GM04503 (cell line): ENCODE results near the gene MT1X.
"Not testable (repeated sequence)": the region's sequence is repeated elsewhere in the genome, so short reads cannot be mapped to it uniquely, and the experiment has no call there.

Experiments
- DNase-seq: peaks from one replicate; pipeline ENCODE4 v3.0.0-alpha.2; 2012; ENCODE audit warnings: low read depth

MT1X gene

GRCh38 chr16:56653218-56653617, 29.1 kb upstream of the MT1X start:
- no peak for DNase-seq

DNA sequence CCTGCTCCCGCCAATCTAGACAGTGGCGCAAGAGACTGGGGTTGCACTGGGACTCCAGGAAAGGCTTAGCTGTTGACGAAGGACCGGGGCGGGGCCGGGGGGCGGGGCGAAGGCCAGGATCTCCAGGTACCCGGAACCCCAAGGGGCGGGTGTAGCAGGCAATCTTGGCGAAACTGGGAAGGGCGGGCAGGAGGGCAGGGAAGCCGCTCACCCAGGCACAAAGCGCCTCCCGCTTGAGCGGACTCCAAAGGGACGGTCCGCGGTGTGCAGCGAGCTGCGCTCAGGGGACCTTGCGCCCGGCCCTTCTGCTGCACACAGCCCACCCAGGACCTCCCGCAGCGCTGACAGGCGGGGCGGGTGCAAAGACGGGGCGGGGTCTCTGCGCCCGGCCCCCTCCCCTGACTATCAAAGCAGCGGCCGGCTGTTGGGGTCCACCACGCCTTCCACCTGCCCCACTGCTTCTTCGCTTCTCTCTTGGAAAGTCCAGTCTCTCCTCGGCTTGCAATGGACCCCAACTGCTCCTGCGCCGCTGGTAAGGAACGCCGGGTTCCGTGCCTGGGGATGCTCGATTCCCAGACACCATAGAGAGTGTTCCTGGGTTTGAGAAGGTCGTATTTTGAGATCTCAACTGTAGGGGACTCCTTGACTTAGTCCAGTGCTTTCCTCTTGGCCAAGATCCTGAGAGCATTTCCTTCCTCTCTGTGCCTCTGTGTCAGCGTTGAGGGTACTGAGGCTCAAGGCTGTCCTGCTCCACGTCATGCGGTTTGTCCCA, 24.5 kb upstream of the MT1X start, which contains the start of gene MT1F:
MT1F (plus strand) TSS at position 405 of the 772 bp plus-strand sequence; CDS start at position 505, 100 bp downstream.
- no peak for DNase-seq

DNA sequence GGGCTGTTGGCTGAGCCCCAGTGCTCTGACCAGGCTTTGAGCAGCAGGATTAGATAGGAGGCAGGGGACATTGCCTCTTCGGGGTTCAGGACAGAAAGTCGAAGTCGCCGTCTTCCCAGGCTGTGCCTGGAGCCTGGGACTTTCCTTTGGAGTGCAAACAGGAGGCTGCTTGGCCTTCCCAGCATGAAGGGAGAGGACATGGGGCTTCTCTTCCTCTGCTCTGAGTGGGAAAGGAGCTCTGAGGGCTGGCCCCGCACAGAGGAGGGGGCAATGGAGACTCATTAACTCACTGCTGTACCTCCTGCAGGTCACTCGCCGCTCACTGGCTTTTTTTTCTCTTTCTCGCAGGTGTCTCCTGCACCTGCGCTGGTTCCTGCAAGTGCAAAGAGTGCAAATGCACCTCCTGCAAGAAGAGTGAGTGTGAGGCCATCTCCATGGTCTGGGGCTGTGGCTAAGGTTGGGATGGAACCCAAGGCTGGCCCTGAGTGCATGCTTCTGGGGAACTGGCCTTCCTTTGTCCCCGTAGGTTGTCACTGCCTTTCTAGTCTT, 23.9 kb upstream of the MT1X start:
- no peak for DNase-seq

DNA sequence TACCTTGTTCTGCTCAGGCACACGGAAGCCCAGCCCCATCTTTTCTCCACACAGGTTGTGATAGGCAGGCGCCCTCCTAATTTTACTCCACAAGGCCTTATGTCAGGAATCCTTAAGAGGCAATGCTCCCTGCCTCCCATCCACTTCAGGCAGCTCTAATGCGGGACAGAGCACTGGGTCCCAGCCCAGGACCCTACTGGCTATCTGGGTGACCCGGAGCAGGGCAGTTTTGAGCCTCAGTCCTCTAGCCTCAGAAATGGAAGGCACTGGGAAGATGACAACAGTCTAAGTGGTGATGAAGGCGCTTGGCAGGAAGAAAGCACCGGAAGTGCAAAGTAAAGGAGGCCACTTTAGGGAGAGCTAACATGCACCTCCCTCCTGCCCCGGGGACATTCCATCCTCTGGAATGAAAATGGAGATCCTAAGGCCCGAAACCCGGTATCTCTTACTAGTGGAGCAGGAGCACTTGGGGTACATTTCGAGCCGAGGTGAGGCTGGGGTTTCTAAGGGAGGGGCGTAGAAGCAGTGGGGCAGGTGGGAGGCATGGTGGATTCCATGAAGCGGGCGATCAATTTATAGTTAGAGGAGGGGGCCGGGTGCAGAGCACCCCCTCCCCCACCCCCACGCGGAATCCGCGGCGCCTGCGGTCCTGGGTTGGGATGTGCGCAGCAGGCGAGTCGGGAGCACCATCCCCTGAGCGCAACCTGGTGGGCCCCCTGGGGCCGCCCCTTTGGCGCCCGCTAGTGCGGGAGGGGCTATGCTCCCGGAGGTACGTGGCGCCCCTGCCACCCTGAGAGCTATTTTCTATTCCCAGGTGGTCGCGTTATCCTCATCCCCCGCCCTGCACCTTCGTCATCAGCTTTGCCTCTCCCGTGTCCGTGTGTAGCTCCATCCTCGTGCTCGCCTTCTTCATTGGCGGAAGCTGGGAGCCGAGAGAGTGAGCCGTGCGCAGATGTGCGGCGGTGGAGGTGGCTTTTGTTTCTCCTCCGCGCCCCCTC, 19.6 kb upstream of the MT1X start:
- DNase-seq: no peak

DNA sequence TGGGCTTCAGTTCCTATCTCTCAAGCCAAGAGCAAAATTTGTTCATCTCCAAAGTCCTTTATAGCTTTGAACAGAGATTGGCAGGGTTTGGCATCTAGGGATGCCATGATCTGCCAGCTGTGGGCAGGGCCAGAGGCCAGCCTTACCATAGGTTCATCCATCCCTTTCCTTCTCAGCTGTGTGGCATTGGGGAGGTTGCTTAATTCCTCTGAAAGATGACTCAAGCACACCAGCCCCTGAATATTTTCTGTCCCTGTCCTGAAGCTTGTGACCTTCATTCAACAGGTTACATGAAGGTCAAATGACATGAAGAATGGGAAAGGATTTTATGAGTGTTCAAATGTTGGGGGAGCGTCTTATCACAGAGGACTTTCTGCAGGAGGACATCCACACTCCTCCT, 17.8 kb upstream of the MT1X start:
- no peak for DNase-seq

GRCh38 chr16:56665286-56666261, 16.7 kb upstream of the MT1X start:
- DNase-seq: not testable (repeated sequence)

DNA sequence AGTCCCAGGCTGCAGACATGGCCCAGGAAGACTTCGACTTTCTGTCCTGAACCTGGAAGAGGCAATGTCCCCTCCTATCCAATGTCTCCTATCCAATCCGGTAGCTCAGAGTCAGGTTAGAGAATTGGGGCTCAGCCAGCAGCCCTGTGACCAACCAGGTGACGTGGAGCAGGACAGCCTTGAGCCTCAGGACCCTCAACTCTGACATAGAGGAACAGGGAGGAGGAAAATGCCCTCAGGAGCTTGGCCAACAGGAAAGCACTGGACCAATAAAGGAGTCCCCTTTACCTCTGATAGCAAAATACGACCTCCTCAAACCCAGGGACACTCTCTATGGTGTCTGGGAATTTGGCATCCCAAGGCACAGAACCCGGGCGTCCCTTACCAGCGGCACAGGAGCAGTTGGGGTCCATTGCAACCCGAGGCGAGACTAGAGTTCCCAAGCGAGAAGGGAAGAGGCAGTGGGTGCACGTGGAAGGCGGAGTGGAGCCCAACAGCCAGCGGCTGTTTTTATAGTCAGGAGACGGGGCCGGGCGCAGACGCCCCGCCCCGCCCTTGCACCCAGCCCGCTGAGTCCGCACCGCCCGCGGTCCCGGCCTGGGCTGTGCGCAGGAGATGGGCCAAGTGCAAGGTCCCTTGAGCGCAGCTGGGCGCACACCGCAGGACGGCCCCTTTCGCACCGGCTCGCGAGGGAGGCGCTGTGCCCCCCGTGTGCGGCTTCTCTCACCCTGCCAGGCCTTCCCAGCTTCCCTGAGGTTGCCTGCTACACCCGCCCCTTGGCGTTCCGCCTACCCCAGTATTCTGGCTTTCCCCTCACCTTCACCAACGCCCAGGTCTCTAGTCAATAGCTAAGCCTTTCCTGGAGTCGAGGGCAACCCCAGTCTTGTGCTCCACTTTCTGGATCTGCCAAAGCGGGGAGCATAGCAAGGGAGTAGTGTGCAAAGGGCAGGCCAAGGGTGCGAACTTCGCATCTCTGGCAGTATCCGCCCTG, 14.4 kb upstream of the MT1X start, which contains the start of gene MT1G:
MT1G (minus strand) TSS at position 485 of the 991 bp plus-strand sequence; CDS start at position 413, 72 bp downstream.
- no peak for DNase-seq

DNA sequence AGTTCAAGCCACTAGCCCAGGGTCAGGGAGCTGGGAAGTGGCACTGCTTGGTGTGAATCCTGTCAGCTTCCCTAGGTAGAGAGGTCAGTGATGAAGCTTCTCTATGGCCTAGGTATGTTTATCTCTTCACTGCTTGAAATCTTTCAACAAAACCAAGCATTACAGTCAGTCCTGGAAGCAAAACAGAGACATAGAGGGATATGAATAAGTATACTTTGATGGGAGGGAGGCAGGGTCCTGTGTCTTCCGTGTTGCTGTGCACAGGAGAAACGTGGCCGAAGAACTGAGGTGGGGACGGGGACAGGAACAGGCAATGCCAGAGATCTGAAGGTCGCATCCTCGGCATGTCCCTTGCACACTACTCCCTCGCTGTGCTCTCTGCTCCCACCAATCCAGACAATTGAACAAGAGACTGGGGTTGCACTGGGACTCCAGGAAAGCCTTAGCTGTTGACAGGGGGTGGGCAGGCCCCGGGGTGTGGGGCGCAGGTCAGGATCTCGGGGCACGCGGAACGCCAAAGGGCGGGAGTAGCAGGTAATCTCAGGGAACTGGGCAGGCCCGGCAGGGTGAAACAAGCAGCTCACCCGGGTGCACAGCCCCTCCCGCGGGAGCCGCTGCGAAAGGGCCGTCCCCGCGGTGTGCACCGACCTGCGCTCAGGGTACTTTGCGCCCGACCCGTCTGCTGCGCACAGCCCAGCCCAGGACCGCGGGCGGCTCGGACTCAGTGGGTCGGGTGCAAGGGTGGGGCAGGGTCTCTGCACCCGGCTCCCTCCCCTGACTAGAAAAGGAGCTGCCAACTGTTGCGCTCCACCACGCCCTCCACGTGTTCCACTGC, 13.0 kb upstream of the MT1X start, which contains the start of gene MT1H:
MT1H (plus strand) TSS at position 810 of the 835 bp plus-strand sequence. CDS start 71 bp downstream, outside the sequence.
- DNase-seq: no peak

DNA sequence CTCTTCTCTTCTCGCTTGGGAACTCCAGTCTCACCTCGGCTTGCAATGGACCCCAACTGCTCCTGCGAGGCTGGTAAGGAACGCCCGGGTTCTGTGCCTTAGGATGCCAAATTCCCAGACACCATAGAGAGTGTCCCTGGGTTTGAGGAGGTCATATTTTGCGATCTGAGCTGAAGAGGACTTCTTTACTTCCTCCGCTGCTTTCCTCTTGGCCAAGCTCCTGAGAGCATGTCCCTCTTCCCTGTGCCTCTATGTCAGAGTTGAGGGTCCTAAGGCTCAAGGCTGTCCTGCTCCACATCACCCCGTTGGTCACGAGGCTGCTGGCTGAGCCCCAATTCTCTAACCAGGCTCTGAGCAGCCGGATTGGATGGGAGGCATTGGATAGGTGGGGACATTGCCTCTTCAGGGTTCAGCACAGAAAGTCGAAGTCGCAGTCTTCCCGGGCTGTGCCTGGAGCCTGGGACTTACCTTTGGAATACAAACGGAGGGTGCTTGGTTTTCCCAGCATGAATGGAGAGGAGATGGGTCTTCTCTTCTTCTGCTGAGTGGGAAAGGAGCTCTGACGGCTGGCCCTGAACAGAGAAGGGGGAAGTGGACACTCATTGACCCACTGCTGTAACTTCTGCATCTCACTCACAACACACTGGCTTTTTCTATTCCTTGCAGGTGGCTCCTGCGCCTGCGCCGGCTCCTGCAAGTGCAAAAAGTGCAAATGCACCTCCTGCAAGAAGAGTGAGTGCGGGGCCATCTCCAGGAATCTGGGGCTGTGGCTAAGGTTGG, 12.2 kb upstream of the MT1X start:
- no peak for DNase-seq

- DNase-seq: no peak
Observed at GRCh38 chr16:56670620-56670934, 11.7 kb upstream of the MT1X start.

DNA sequence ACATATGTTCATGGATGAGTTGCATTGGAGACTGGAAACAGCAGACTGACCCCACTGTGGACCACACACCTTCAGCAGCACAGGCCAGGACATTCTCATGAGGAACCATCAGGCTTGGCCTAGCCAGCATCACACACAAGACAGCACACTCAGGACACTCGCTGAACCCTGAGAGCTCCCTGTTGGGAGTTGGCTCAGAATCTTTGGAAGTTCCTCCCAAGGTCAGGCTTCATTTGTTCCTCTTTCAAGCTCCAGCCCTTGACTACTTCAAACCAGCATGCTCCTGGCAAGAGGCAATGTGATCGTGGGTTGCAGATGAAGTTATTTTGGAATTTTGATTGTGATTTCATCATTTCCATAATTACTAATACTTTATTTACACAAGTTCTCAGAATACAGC, 10.6 kb upstream of the MT1X start:
- DNase-seq: not testable (repeated sequence)

GRCh38 chr16:56672171-56672570, 10.1 kb upstream of the MT1X start:
- DNase-seq: not testable (repeated sequence)

DNA sequence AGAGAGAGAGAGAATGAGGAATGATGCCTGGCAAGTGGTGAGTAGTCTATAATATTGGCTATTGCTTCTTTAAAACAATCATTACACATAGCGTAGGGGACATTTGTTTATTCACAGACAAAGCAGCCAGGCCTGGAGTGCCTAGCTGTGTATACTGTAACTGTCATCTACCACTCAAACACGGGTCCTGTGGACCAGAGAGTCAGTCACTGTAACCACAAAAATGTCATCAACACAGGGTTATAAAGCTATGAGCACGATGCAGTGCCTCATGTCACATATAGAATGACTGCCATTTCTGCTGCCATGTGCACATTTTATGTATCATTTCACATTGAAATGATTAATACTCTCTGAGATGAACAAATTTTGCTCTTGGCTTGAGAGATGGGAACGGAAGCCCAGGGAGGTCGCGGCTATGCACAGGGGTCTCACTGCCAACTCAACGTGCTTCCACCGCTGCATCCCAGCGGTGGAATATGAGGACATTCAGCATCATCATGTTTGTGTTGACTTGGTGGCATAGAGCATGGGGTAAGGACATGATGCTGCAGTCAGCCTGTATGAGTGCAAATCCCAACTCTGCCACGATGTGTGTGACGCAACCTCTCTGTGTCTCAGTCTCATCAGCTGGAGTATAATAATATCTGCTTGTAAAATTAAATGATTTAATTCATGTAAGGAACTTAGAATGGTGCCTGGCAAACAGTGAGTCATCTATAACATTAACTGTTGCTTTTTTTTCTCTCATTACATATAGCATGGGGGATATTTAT, 9.3 kb upstream of the MT1X start:
- DNase-seq: no peak

DNA sequence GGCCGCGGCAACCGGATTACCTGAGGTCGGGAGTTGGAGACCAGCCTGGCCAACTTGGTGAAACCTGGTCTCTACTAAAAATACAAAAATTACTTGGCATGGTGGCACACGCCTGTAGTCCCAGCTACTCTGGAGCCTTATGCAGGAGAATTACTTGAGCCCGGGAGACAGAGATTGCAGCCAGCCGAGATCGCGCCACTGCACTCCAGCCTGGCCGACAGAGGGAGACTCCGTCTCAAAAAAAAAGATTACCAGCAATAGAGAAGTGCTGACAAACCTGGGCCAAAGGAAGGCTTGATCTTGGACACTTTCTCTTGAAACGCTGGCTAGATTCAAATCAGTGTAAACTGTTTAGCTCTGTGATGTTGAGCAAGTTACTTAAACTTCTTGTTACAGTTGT, 8.3 kb upstream of the MT1X start:
- no peak for DNase-seq

DNA sequence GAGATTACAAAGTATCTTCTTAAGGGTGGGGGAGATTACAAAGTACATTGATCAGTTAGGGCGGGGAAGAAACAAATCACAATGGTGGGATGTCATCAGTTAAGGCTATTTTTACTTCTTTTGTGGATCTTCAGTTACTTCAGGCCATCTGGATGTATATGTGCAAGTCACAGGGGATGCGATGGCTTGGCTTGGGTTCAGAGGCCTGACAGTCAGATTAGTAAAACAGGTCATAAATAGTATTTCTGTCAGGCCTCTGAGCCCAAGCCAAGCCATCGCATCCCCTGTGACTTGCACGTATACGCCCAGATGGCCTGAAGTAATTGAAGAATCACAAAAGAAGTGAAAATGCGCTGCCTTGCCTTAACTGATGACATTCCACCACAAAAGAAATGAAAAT, 7.7 kb upstream of the MT1X start:
- DNase-seq: not testable (repeated sequence)

DNA sequence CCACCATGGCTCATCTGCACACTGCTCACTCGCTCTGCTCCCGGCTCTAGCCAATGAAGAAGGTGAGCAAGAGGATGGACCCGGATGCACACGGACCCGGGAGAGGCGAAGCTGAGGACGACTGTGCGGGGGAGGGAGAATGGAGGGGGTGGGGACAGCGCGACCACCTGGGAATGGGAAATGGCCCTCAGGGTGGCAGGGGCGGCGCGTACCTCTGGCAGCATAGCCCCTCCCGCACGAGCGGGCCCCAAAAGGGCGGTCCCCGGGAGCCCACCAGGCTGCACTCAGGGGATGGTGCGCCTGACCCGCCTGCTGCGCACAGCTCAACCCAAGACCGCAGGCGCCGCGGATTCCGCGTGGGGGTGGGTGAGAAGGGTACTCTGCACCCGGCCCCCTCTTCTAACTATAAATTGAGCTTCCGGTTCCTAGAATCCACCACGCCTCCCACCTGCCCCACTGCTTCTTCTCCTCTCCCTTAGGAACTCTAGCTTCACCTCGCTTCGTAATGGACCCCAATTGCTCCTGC, 6.5 kb upstream of the MT1X start:
- no peak for DNase-seq

GRCh38 chr16:56677474-56677873, 4.8 kb upstream of the MT1X start:
- no peak for DNase-seq
